ENCODE results near the gene ZFYVE28.
A peak's percentile ranks its signal among the peaks of the same experiment; 100 is the strongest.

The ZFYVE28 gene

DNA sequence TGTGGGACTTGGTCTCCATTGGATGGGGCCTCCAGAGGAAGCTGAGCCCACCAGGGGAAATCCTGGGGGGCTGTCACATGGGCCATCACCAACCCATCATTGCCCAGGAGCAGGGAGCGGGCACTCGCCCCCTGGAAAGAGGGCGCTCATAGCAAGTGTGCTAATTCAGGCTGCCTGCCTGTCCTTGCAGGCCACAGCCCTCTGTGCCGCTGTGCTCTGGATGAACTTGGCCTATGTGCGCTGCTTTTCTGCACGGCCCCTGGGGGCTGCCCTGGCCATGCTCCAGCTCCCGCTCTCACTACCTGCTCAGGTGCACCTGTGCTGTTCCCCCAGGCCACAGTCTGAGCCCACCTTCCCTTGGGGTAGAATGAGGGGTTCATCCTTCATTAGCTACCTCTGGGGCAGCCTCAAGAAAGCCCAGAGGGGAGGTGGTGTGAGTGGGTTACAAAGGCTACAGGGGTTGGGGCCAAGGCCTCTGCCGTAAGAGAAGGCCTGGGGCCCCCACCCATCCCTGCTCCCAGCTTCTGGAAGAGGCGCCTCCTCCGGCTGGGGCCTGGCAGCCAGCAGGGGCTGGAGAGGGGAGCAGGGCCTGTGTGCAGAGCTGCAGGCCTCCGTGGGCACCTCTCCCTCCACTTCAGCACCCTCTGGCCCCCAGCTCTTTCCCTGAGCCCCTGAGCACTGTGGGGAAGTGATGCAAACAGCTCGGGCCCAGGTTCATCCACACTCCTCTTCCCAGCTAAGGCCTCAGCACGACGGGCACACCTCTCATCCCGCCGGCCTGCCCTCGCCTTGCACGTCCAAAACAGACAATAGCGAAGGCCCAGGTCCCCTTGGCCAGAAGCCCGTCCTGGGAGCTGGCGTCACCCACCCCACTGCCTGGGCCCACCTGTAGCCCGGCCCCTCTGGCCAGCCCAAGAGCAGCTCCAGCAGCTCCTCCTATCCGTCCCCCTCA is 9.2 kb upstream of the ZFYVE28 start:
- no peaks in the 10 kb centered on the region for H3K9me3 ChIP-seq
- H3K4me1 ChIP-seq = no peaks in the 10 kb centered on the region
- peak in 1 of 2 donors; percentile 46 for DNase-seq
- intact Hi-C loops (cut with DNase I; ENCODE audit: low total_unique reads) = no loop called here
- H3K27me3 ChIP-seq = peaks cover 0 to 58% of the 10 kb centered on the region in 2 donors
- no peak overlapping the region for H3K27ac ChIP-seq
- H3K36me3 ChIP-seq = no peaks in the 10 kb centered on the region
- TF ChIP-seq, protein P1, sequence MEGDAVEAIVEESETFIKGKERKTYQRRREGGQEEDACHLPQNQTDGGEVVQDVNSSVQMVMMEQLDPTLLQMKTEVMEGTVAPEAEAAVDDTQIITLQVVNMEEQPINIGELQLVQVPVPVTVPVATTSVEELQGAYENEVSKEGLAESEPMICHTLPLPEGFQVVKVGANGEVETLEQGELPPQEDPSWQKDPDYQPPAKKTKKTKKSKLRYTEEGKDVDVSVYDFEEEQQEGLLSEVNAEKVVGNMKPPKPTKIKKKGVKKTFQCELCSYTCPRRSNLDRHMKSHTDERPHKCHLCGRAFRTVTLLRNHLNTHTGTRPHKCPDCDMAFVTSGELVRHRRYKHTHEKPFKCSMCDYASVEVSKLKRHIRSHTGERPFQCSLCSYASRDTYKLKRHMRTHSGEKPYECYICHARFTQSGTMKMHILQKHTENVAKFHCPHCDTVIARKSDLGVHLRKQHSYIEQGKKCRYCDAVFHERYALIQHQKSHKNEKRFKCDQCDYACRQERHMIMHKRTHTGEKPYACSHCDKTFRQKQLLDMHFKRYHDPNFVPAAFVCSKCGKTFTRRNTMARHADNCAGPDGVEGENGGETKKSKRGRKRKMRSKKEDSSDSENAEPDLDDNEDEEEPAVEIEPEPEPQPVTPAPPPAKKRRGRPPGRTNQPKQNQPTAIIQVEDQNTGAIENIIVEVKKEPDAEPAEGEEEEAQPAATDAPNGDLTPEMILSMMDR (IDR thresholded peaks at IDR 0.05) = no peak
- no peak overlapping the region for H3K4me3 ChIP-seq

DNA sequence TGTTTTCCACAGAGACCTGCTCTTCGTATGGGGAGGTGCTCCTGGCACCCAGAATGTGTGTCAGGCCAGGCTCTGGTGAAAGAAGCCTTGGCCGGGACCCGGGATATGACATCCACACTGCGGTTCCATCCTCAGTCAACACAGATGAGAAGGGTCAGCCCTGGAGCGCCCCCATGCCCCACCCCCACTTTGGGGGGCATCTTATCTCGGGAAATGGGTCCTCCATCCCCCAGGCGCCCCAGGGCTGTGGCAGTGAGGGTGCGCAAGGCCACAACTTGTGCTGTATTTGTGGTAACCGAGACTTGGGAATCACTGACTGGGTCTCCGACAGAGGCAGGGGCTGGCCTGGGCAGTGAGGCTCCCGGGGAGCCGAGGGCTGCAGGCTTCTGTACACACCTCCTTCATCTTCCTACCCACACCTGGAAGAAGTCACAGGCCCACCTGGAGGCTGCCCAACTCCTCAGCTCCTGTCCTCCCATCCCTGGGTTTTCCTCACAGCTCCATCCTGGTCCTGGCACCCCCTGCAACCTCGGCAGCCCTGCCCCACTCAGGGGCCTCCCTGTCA is 8.3 kb upstream of the ZFYVE28 start:
- no peak overlapping the region for H3K27ac ChIP-seq
- H3K4me3 ChIP-seq = no peak overlapping the region
- H3K27me3 ChIP-seq = peaks cover 0 to 62% of the 10 kb centered on the region in 2 donors
- no peaks in the 10 kb centered on the region for H3K36me3 ChIP-seq
- H3K9me3 ChIP-seq = no peaks in the 10 kb centered on the region
- TF ChIP-seq, protein P1 (IDR thresholded peaks at IDR 0.05) = no peak
- no peaks in the 10 kb centered on the region for H3K4me1 ChIP-seq
- intact Hi-C loops (cut with DNase I; ENCODE audit: low total_unique reads) = no loop called here
- peak in 1 of 2 donors; percentile 53 for DNase-seq

DNA sequence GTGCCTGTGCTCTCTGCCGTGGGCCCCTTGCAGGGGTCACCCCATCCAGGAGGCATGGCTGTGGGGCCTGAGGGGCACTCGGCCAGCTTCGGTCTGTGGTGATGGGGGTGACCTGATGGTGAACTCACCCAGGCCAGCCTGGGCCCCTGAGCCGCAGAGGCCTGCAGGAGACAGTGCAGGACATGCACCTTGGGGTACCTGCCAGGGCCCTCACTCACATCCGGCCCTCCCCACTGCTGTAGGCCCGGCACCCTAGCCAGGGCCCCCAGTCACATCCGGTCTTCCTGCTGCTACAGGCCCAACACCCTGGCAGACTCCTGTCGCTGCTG is 7.6 kb upstream of the ZFYVE28 start:
- H3K4me3 ChIP-seq = no peak overlapping the region
- H3K36me3 ChIP-seq = no peaks in the 10 kb centered on the region
- TF ChIP-seq, protein P1 (IDR thresholded peaks at IDR 0.05) = no peak
- H3K27ac ChIP-seq = no peak overlapping the region
- H3K9me3 ChIP-seq = no peaks in the 10 kb centered on the region
- intact Hi-C loops (cut with DNase I; ENCODE audit: low total_unique reads) = no loop called here
- DNase-seq = peak in 1 of 2 donors; percentile 49
- H3K27me3 ChIP-seq = peaks cover 0 to 65% of the 10 kb centered on the region in 2 donors
- H3K4me1 ChIP-seq = no peaks in the 10 kb centered on the region

DNA sequence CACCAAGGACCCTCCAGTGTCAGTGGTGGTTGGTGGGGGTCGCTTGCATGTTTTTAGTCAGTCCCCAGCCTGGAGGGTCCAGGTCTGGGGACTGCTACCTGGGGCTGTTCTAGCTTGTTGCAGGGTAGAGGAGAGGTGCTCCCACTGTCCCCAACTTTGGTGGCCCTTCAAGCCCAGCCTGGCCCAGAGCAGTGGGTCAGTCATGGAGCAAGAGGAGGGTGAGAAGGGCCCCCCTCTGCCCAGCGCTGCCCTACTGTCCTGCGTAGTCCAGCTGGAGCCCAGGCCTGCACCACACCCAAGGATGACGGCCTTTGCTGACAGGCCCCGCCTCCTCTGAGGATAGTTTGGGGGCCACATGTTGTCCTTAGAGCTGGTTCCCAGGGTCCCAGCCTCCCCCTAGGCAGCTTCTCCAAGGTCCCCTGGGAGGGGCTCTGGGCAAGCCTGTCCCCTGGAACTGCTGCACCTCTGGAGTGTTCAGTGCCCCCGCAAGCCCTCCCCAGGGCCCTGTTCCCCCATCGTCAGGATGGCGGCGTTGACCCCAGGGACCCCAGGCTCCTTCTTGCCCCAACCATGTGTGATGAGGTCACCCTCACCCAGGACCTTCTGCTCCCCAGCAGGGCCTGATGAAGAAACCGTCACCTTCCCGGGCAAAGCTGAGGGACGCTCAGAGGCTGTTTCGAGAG is 7.1 kb upstream of the ZFYVE28 start:
- Histone ChIP-seq H3K27ac (no peak overlapping the region), H3K4me3 (no peak overlapping the region), H3K27me3 (peaks cover 0 to 68% of the 10 kb centered on the region in 2 donors), H3K9me3 (no peaks in the 10 kb centered on the region), H3K36me3 (no peaks in the 10 kb centered on the region), H3K4me1 (no peaks in the 10 kb centered on the region)
- TF ChIP-seq, protein P1 (IDR thresholded peaks at IDR 0.05) = no peak
- intact Hi-C loops (cut with DNase I; ENCODE audit: low total_unique reads) = no loop called here
- DNase-seq = peak in 1 of 2 donors; percentile 42

GRCh38 chr4:2424581-2424980 is 6.1 kb upstream of the ZFYVE28 start:
- H3K27ac ChIP-seq = no peak overlapping the region
- intact Hi-C loops (cut with DNase I; ENCODE audit: low total_unique reads) = no loop called here
- H3K4me3 ChIP-seq = no peak overlapping the region
- no peaks in the 10 kb centered on the region for H3K9me3 ChIP-seq
- DNase-seq = peak in 1 of 2 donors; percentile 49
- peaks cover 0 to 3% (median 1%) of the 10 kb centered on the region in 4 donors for H3K4me1 ChIP-seq
- TF ChIP-seq, protein P1 (IDR thresholded peaks at IDR 0.05) = no peak
- peaks cover 0 to 72% of the 10 kb centered on the region in 2 donors for H3K27me3 ChIP-seq
- no peaks in the 10 kb centered on the region for H3K36me3 ChIP-seq

All from tibial artery (tissue), 4 donors.